BE2C (cell line): Measurements from ENCODE around the gene PTPRG.
"Not testable (repeated sequence)": the region's sequence is repeated elsewhere in the genome, so short reads cannot be mapped to it uniquely, and the experiment has no call there.

ENCODE experiments used
- DNase-seq: peaks from one replicate; pipeline ENCODE4 v3.0.0-alpha.2; 2020
- H3K27me3 ChIP-seq: fragments of 250-450 bp; sonication (Bioruptor Pico); 2 replicates; pipeline ENCODE4 v1.5.1; 2020; ENCODE audit warnings: mild to moderate bottlenecking
- H3K36me3 ChIP-seq: fragments of 250-450 bp; sonication (Bioruptor Pico); 2 replicates; pipeline ENCODE4 v1.5.1; 2020; ENCODE audit warnings: mild to moderate bottlenecking
- H3K4me1 ChIP-seq: fragments of 250-450 bp; sonication (Bioruptor Pico); 2 replicates; pipeline ENCODE4 v1.5.1; 2020
- H3K4me3 ChIP-seq: 2 replicates; pipeline ENCODE4 v1.5.1; 2011; ENCODE audit warnings: low read depth, low read length
- H3K9me3 ChIP-seq: fragments of 250-450 bp; sonication (Bioruptor Pico); 2 replicates; pipeline ENCODE4 v1.5.1; 2020
- TF ChIP-seq, protein P1 (sequence below): IDR thresholded peaks from 2 replicates; pipeline ENCODE4 v1.5.1; 2012; ENCODE audit warnings: mild to moderate bottlenecking, low read depth, low read length

The PTPRG gene

DNA sequence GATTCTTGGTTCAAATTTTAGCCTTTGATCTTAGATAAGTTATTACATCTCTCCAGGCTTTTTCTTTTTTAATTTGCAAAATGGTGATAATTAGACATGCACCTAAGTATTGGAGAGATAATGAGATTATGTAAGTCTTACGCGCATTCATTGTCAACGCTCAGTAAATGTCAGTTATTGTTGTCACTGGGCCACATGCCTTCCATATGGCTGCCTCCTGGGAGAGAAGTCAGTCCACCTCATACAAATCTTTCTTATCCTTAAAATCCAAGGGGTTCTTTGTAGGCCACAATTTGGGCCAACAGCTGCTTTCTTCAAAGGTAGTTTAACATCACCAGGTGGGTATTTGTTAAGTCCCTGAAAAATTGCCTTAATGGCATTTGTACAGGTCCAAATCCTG is 25.5 kb upstream of the PTPRG start:
- no peaks in the 10 kb centered on the region for H3K36me3 ChIP-seq
- no peaks in the 10 kb centered on the region for H3K9me3 ChIP-seq
- TF ChIP-seq, protein P1, sequence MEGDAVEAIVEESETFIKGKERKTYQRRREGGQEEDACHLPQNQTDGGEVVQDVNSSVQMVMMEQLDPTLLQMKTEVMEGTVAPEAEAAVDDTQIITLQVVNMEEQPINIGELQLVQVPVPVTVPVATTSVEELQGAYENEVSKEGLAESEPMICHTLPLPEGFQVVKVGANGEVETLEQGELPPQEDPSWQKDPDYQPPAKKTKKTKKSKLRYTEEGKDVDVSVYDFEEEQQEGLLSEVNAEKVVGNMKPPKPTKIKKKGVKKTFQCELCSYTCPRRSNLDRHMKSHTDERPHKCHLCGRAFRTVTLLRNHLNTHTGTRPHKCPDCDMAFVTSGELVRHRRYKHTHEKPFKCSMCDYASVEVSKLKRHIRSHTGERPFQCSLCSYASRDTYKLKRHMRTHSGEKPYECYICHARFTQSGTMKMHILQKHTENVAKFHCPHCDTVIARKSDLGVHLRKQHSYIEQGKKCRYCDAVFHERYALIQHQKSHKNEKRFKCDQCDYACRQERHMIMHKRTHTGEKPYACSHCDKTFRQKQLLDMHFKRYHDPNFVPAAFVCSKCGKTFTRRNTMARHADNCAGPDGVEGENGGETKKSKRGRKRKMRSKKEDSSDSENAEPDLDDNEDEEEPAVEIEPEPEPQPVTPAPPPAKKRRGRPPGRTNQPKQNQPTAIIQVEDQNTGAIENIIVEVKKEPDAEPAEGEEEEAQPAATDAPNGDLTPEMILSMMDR, result no peak
- H3K4me1 ChIP-seq, result no peaks in the 10 kb centered on the region
- H3K27me3 ChIP-seq, result no peaks in the 10 kb centered on the region
- DNase-seq, result no peak
- no peak overlapping the region for H3K4me3 ChIP-seq

DNA sequence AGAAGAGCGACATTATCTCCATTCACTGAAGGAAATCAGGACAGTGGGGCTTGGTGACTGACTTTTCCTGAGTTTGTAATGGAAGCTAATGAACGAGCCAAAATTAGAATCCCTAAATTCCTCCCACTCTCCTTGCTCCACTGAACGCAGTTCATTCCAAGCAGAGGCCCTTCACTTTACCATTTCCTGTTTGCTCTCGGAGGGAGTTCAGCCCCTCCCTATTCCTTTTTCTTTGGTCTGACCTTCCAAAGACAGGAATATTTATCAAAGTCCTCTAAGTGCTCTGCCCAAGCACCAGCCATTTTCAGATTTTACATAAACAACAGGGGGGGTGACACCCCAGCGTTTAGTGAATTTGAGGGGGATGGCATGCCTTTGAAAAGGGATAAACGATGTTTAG is 24.0 kb upstream of the PTPRG start:
- TF ChIP-seq, protein P1, result no peak
- no peak for DNase-seq
- Histone ChIP-seq H3K36me3 (no peaks in the 10 kb centered on the region), H3K4me3 (no peak overlapping the region), H3K9me3 (no peaks in the 10 kb centered on the region), H3K4me1 (no peaks in the 10 kb centered on the region), H3K27me3 (no peaks in the 10 kb centered on the region; the same call in none of the 2 replicates)

DNA sequence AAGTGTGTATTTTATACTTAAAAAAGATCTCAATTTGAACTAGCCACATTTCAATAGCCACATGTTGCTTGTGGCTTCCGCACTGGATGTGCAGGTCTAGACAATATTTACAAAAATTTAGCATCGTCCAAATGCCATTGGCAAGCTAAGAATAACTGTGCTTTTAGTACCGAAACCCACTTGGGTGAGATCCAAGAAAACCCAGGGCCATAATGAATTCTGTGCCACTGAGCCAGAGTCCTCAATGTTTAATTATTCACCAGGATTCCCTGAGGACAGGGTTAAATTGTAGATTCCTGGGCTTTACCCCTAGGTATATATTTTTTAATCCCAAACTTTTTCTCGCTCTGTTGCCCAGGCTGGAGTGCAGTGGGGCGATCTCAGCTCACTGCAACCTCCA is 22.9 kb upstream of the PTPRG start:
- H3K27me3 ChIP-seq, result no peaks in the 10 kb centered on the region; the same call in none of the 2 replicates
- H3K36me3 ChIP-seq, result no peaks in the 10 kb centered on the region
- H3K9me3 ChIP-seq, result no peaks in the 10 kb centered on the region
- H3K4me3 ChIP-seq, result no peak overlapping the region
- DNase-seq, result no peak
- H3K4me1 ChIP-seq, result no peaks in the 10 kb centered on the region
- TF ChIP-seq, protein P1, result no peak

DNA sequence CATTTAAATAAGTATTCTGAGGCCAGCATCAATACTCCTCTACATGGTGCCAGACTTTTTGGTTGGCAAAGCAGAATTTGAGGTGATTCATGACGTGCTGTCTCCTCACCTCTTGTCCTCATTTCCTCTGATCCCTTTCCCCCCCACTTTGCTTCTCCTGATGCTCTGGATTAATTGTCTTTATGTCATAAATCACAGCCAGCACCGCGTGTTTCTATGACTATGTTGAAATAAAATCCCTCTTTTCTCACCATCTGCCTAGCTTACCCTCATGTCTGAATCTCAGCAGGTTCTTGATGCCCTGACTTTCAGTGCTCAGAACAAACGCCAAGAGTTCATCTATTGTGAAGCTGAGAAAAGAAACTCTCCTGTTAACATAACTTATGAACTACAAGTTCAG is 19.7 kb upstream of the PTPRG start:
- TF ChIP-seq, protein P1, result no peak
- no peak overlapping the region for H3K4me3 ChIP-seq
- no peak for DNase-seq
- H3K4me1 ChIP-seq, result no peaks in the 10 kb centered on the region
- H3K9me3 ChIP-seq, result no peaks in the 10 kb centered on the region
- H3K27me3 ChIP-seq, result no peaks in the 10 kb centered on the region; the same call in none of the 2 replicates
- H3K36me3 ChIP-seq, result no peaks in the 10 kb centered on the region

DNA sequence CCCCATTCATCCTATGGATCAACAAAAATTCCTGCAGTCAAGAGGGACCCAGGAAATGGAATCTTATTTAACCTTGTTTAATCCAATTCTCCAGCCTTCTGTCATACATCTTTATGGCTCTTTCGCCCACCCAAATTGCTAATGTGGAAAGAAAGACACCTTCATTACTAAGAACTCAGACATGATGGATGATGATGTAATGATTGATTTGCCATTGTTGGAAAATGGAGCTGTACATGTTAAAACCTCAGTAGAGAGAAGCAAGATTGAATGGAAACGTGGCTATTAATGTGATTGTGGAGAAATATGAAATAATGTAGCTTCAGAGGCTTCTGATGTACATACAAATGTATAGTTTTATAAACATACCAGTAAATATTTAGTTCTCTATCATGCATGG is 15.7 kb upstream of the PTPRG start:
- DNase-seq, result no peak
- H3K36me3 ChIP-seq, result no peaks in the 10 kb centered on the region
- no peaks in the 10 kb centered on the region for H3K9me3 ChIP-seq
- H3K4me3 ChIP-seq, result no peak overlapping the region
- H3K27me3 ChIP-seq, result peaks cover 3% of the 10 kb centered on the region
- TF ChIP-seq, protein P1, result no peak
- H3K4me1 ChIP-seq, result no peaks in the 10 kb centered on the region

DNA sequence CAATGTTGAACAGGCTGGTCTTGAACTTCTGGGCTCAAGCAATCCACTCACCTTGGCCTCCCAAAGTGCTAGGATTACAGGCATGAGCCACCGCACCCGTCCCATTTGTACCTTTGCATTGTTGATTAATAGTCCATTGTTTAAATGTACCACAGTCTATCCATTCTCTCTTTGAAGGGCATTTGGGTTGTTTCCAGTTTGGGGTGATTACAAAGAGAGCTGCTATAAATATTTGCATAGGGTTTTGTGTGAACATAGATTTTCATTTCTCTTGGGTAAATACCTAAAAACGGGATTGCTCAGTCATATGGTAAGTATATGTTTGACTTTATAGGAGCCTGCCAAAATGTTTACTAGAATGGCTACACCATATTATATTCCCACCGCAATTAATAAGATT is 13.7 kb upstream of the PTPRG start:
- no peaks in the 10 kb centered on the region for H3K36me3 ChIP-seq
- H3K4me3 ChIP-seq, result no peak overlapping the region
- no peak for DNase-seq
- H3K9me3 ChIP-seq, result no peaks in the 10 kb centered on the region
- no peaks in the 10 kb centered on the region for H3K4me1 ChIP-seq
- peaks cover 4% of the 10 kb centered on the region for H3K27me3 ChIP-seq
- TF ChIP-seq, protein P1, result no peak

DNA sequence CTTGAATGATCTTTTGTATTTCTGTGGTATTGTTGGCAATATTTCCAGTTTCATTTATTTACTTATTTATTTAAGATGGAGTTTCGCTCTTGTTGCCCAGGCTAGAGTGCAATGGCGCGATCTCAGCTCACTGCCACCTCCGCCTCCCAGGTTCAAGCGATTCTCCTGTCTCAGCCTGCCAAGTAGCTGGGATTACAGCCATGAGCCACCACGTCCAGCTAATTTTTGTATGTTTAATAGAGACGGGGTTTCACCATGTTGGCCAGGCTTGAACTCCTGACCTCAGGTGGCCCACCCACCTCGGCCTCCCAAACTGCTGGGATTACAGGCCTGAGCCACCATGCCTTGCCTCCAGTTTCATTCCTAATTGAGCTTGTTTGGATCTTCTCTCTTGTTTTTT is 8.7 kb upstream of the PTPRG start:
- H3K36me3 ChIP-seq, H3K9me3 ChIP-seq, H3K4me1 ChIP-seq, DNase-seq, H3K4me3 ChIP-seq, H3K27me3 ChIP-seq: not testable (repeated sequence)
